Gastroesophageal sphincter (tissue), 4 donors: Measurements from ENCODE around the gene P2RX1. TPM values are rescaled to one million over a fixed set of nuclear protein-coding genes. Genes with fewer than 3 reads are reported as not detected.

Source experiments
- ATAC-seq: fragments of 150-250 bp; one replicate; pipeline ENCODE4 v1.9.1; 2016; ENCODE audit warnings: mild to moderate bottlenecking, moderate library complexity
- H3K27ac ChIP-seq, 4 donors: fragments of 200-600 bp; sonication (generic) in 3 of 4; 1 replicate in 3 of 4; 2 replicates in 1 of 4; pipeline ENCODE4 v1.5.1; 2016 to 2019
- H3K27me3 ChIP-seq: fragments of 200-600 bp; sonication (generic); one replicate; pipeline ENCODE4 v1.5.1; 2019
- H3K36me3 ChIP-seq, 2 donors: fragments of 200-600 bp; sonication (generic); one replicate each; pipeline ENCODE4 v1.5.1; 2019; ENCODE audit warnings: control low read depth in 1 of 2
- H3K4me1 ChIP-seq, 3 donors: fragments of 200-600 bp; sonication (generic); 1 replicate in 2 of 3; 2 replicates in 1 of 3; pipeline ENCODE4 v1.5.1; 2016 to 2019; ENCODE audit warnings: control low read depth in 2 of 3
- H3K4me3 ChIP-seq, 2 donors: fragments of 200-600 bp; sonication (generic); one replicate each; pipeline ENCODE4 v1.5.1; 2019; ENCODE audit warnings: mild to moderate bottlenecking in 1 of 2, moderate library complexity in 1 of 2
- H3K9me3 ChIP-seq, 3 donors: fragments of 200-600 bp; sonication (generic); one replicate each; pipeline ENCODE4 v1.5.1; 2017 to 2019; ENCODE audit warnings: control low read depth in 2 of 3
- CTCF ChIP-seq, 4 experiments: fragments of 200-600 bp in 2 of 4; fragments of 450-650 bp in 2 of 4; sonication (generic) in 1 of 4; IDR thresholded peaks; one replicate each; pipeline ENCODE4 v1.5.1; 2017 to 2019; ENCODE audit warnings: antibody characterized with exemption in 4 of 4, mild to moderate bottlenecking in 2 of 4, moderate library complexity in 2 of 4
- EP300 ChIP-seq: sonication (generic); formaldehyde crosslinking; IDR thresholded peaks from one replicate; pipeline ENCODE4 v1.6.1; 2017; ENCODE audit warnings: antibody characterized with exemption, mild to moderate bottlenecking
- POLR2A ChIP-seq, 2 donors: fragments of 450-650 bp; IDR thresholded peaks; one replicate each; pipeline ENCODE4 v1.6.1; 2017; ENCODE audit warnings: antibody characterized with exemption in 2 of 2, mild to moderate bottlenecking in 2 of 2, moderate library complexity in 1 of 2
- POLR2AphosphoS5 ChIP-seq: sonication (generic); formaldehyde crosslinking; IDR thresholded peaks from one replicate; pipeline ENCODE4 v1.6.1; 2017; ENCODE audit warnings: antibody characterized with exemption
- WGBS, 2 donors: methylation state at CpG; one replicate each; pipeline ENCODE4 v1.1.5; 2018; ENCODE audit warnings: low coverage in 1 of 2; 5-methylcytosine and 5-hydroxymethylcytosine counted together
- total RNA-seq, 4 donors: library from RNA; depleted of rRNA; stranded (reverse); fragments of >200 nt; gene quantifications; one replicate each; pipeline ENCODE4 v1.1.0, GENCODE V29; 2016

Gene P2RX1
- total RNA-seq, 4 donors from 2014 or later: 1.6 to 11.6 (median 3.2) TPM

- Histone ChIP-seq H3K36me3 (peaks cover 0 to 75% of the 10 kb centered on the region in 2 donors), H3K4me3 (no peak overlapping the region), H3K27me3 (no peaks in the 10 kb centered on the region), H3K4me1 (peaks cover 0 to under 1% (median 0%) of the 10 kb centered on the region in 3 donors), H3K27ac (no peak overlapping the region), H3K9me3 (no peaks in the 10 kb centered on the region)
- no peak for ATAC-seq
- TF ChIP-seq POLR2AphosphoS5: no peak
- 95% methylated on average over 4 to 10 of the region's 10 CpGs for WGBS, 2 donors
Observed at GRCh38 chr17:3873862-3874261, 42.4 kb downstream of the P2RX1 start.

GRCh38 chr17:3870871-3871306, 45.4 kb downstream of the P2RX1 start:
- Histone ChIP-seq H3K4me3 (no peak overlapping the region), H3K4me1 (no peaks in the 10 kb centered on the region), H3K27me3 (no peaks in the 10 kb centered on the region), H3K36me3 (peaks cover 0 to 50% of the 10 kb centered on the region in 2 donors), H3K27ac (peak overlapping the region in 1 of 4 donors; percentile 16), H3K9me3 (no peaks in the 10 kb centered on the region)
- TF ChIP-seq CTCF (IDR thresholded peaks at IDR 0.05) (no peak), POLR2AphosphoS5 (no peak), POLR2A (IDR thresholded peaks at IDR 0.05) (no peak), EP300 (no peak)
- WGBS, 2 donors: 60 to 82% methylated on average over 2 to 10 of the region's 11 CpGs
- ATAC-seq: no peak

GRCh38 chr17:3867606-3868005, 48.7 kb downstream of the P2RX1 start:
- peaks cover 0 to 10% (median 0%) of the 10 kb centered on the region in 3 donors for H3K4me1 ChIP-seq

GRCh38 chr17:3867106-3867505, 49.2 kb downstream of the P2RX1 start:
- ATAC-seq: no peak
- Histone ChIP-seq H3K27me3 (no peaks in the 10 kb centered on the region), H3K4me1 (peaks cover 0 to 10% (median 0%) of the 10 kb centered on the region in 3 donors), H3K9me3 (no peaks in the 10 kb centered on the region), H3K36me3 (peaks cover 0 to 14% of the 10 kb centered on the region in 2 donors), H3K4me3 (no peak overlapping the region), H3K27ac (no peak overlapping the region)
- 70% methylated on average over 12 of the region's 17 CpGs; no CpG with 5 or more reads in 1 of the 2 donors for WGBS, 2 donors
- no peak for TF ChIP-seq CTCF (IDR thresholded peaks at IDR 0.05)
- no peak for TF ChIP-seq EP300
- no peak for TF ChIP-seq POLR2AphosphoS5
- TF ChIP-seq POLR2A (IDR thresholded peaks at IDR 0.05): no peak

More at GRCh38 chr17:3867606-3868005, 48.7 kb downstream of the P2RX1 start:
- TF ChIP-seq EP300: no peak
- no peak for TF ChIP-seq POLR2AphosphoS5
- no peak overlapping the region for H3K27ac ChIP-seq
- WGBS, 2 donors: 63% methylated on average over 5 of the region's 11 CpGs; no CpG with 5 or more reads in 1 of the 2 donors
- H3K9me3 ChIP-seq: no peaks in the 10 kb centered on the region
- ATAC-seq: no peak
- H3K36me3 ChIP-seq: peaks cover 0 to 17% of the 10 kb centered on the region in 2 donors
- no peaks in the 10 kb centered on the region for H3K27me3 ChIP-seq
- no peak overlapping the region for H3K4me3 ChIP-seq

GRCh38 chr17:3866276-3866675, 50.0 kb downstream of the P2RX1 start:
- no peaks in the 10 kb centered on the region for H3K27me3 ChIP-seq
- H3K27ac ChIP-seq: no peak overlapping the region
- H3K4me3 ChIP-seq: no peak overlapping the region
- H3K4me1 ChIP-seq: peaks cover 0 to 10% (median 0%) of the 10 kb centered on the region in 3 donors
- 80% methylated on average over 1 of the region's 21 CpGs; no CpG with 5 or more reads in 1 of the 2 donors for WGBS, 2 donors
- H3K36me3 ChIP-seq: peaks cover 0 to 18% of the 10 kb centered on the region in 2 donors
- TF ChIP-seq POLR2A (IDR thresholded peaks at IDR 0.05): no peak
- no peak for TF ChIP-seq POLR2AphosphoS5
- no peak for TF ChIP-seq CTCF (IDR thresholded peaks at IDR 0.05)
- no peak for TF ChIP-seq EP300
- no peak for ATAC-seq
- no peaks in the 10 kb centered on the region for H3K9me3 ChIP-seq

- ATAC-seq: no peak
Observed at GRCh38 chr17:3865176-3865575, 51.1 kb downstream of the P2RX1 start.

More at GRCh38 chr17:3865176-3865575, 51.1 kb downstream of the P2RX1 start:
- Histone ChIP-seq H3K9me3 (no peaks in the 10 kb centered on the region), H3K27ac (no peak overlapping the region), H3K27me3 (no peaks in the 10 kb centered on the region), H3K4me3 (no peak overlapping the region), H3K36me3 (peaks cover 0 to 29% of the 10 kb centered on the region in 2 donors), H3K4me1 (peaks cover 0 to 10% (median 0%) of the 10 kb centered on the region in 3 donors)
- TF ChIP-seq POLR2AphosphoS5 (no peak), EP300 (no peak), CTCF (IDR thresholded peaks at IDR 0.05) (no peak), POLR2A (IDR thresholded peaks at IDR 0.05) (no peak)
- no CpG with 5 or more reads among the region's 8 CpGs for WGBS, 2 donors
